Osteocyte (in vitro differentiated cells): ENCODE results near the gene SEMA5B. TPM values are rescaled to one million over a fixed set of nuclear protein-coding genes. Genes with fewer than 3 reads are reported as not detected.

Source experiments
- DNase-seq: peaks from one replicate; pipeline ENCODE4 v3.0.0; 2021; ENCODE audit warnings: mixed read lengths; ENCODE audit not compliant: unreplicated experiment; ENCODE audit errors: extremely low spot score
- H3K27ac Mint-ChIP-seq: one replicate; pipeline ENCODE4 v1.8.0; 2021; ENCODE audit warnings: mild to moderate bottlenecking, mixed read lengths; ENCODE audit not compliant: unreplicated experiment
- H3K27me3 Mint-ChIP-seq: one replicate; pipeline ENCODE4 v1.8.0; 2021; ENCODE audit warnings: mixed read lengths; ENCODE audit not compliant: unreplicated experiment
- H3K36me3 Mint-ChIP-seq: one replicate; pipeline ENCODE4 v1.8.0; 2021; ENCODE audit warnings: mixed read lengths; ENCODE audit not compliant: unreplicated experiment
- H3K4me1 Mint-ChIP-seq: one replicate; pipeline ENCODE4 v1.8.0; 2021; ENCODE audit warnings: mixed read lengths; ENCODE audit not compliant: unreplicated experiment
- H3K4me3 Mint-ChIP-seq: one replicate; pipeline ENCODE4 v1.8.0; 2021; ENCODE audit warnings: mild to moderate bottlenecking, moderate library complexity, mixed read lengths; ENCODE audit not compliant: unreplicated experiment
- H3K9me3 Mint-ChIP-seq: one replicate; pipeline ENCODE4 v1.8.0; 2021; ENCODE audit warnings: mixed read lengths; ENCODE audit not compliant: unreplicated experiment
- CTCF ChIP-seq: fragments of 200-600 bp; sonication (generic); IDR thresholded peaks from 2 replicates; pipeline ENCODE4 v1.5.0; 2021; ENCODE audit warnings: antibody characterized with exemption, mild to moderate bottlenecking, moderate library complexity
- total RNA-seq: library from RNA; stranded (reverse); gene quantifications from 2 replicates; pipeline ENCODE4 v1.2.1, GENCODE V29; 2021

Gene SEMA5B
- total RNA-seq, 1 donor from 2014 or later, result 1.3 TPM

- DNase-seq, result no peak
- Mint-ChIP-seq H3K4me1 (no peaks in the 10 kb centered on the region), H3K4me3 (no peak overlapping the region), H3K36me3 (no peaks in the 10 kb centered on the region), H3K9me3 (no peaks in the 10 kb centered on the region), H3K27me3 (peaks cover 16% of the 10 kb centered on the region), H3K27ac (no peak overlapping the region)
- no peak for TF ChIP-seq CTCF
Measured at GRCh38 chr3:122911901-122912300, 115.7 kb downstream of the SEMA5B start.

GRCh38 chr3:122908251-122908650 lies 119.3 kb downstream of the SEMA5B start:
- no peaks in the 10 kb centered on the region for H3K4me1 Mint-ChIP-seq
- DNase-seq, result no peak
- H3K27ac Mint-ChIP-seq, result no peak overlapping the region
- TF ChIP-seq CTCF, result no peak
- peaks cover 24% of the 10 kb centered on the region for H3K27me3 Mint-ChIP-seq
- no peak overlapping the region for H3K4me3 Mint-ChIP-seq
- peaks cover 15% of the 10 kb centered on the region for H3K9me3 Mint-ChIP-seq
- H3K36me3 Mint-ChIP-seq, result peaks cover 3% of the 10 kb centered on the region

- peaks cover 15% of the 10 kb centered on the region for H3K9me3 Mint-ChIP-seq
- H3K36me3 Mint-ChIP-seq, result peaks cover 3% of the 10 kb centered on the region
- H3K4me3 Mint-ChIP-seq, result no peak overlapping the region
- H3K27me3 Mint-ChIP-seq, result peaks cover 30% of the 10 kb centered on the region
- peak; percentile 57 for DNase-seq
- H3K27ac Mint-ChIP-seq, result no peak overlapping the region
- no peaks in the 10 kb centered on the region for H3K4me1 Mint-ChIP-seq
- TF ChIP-seq CTCF, result no peak
Measured at GRCh38 chr3:122907471-122907870, 120.1 kb downstream of the SEMA5B start.

GRCh38 chr3:122903171-122903570 lies 124.4 kb downstream of the SEMA5B start:
- DNase-seq, result peak; percentile 80
- TF ChIP-seq CTCF, result no peak
- Mint-ChIP-seq H3K36me3 (peaks cover 3% of the 10 kb centered on the region), H3K4me1 (no peaks in the 10 kb centered on the region), H3K9me3 (peaks cover 15% of the 10 kb centered on the region), H3K27me3 (peaks cover 41% of the 10 kb centered on the region), H3K4me3 (no peak overlapping the region), H3K27ac (no peak overlapping the region)

GRCh38 chr3:122902326-122902725 lies 125.2 kb downstream of the SEMA5B start:
- Mint-ChIP-seq H3K4me1 (no peaks in the 10 kb centered on the region), H3K27ac (no peak overlapping the region), H3K36me3 (peaks cover 3% of the 10 kb centered on the region), H3K4me3 (no peak overlapping the region), H3K27me3 (peaks cover 48% of the 10 kb centered on the region), H3K9me3 (peaks cover 15% of the 10 kb centered on the region)
- TF ChIP-seq CTCF, result no peak
- DNase-seq, result peak; percentile 25
